Heart right ventricle (tissue), 16 donors: ENCODE data around the gene AKAP13. TPM values are rescaled to one million over a fixed set of nuclear protein-coding genes. Genes with fewer than 3 reads are reported as not detected.

Source experiments
- ATAC-seq, 8 donors: fragments of 200-7000 bp; cut with Tn5 transposase; one replicate each; pipeline ENCODE4 v1.9.1; 2020; ENCODE audit warnings: mild to moderate bottlenecking in 8 of 8, moderate library complexity in 8 of 8, moderate number of reproducible peaks in 1 of 8
- DNase-seq, 2 donors: peaks; one replicate each; pipeline ENCODE4 v3.0.0-alpha.2; 2020
- H3K27ac ChIP-seq, 10 donors: fragments of 200-600 bp; sonication (generic) in 2 of 10; one replicate each; pipeline versions ENCODE4 v1.5.0 to v1.8.0; 2020 to 2022; ENCODE audit warnings: mild to moderate bottlenecking in 3 of 10
- H3K27me3 ChIP-seq, 7 donors: fragments of 200-600 bp; one replicate each; pipeline ENCODE4 v1.8.0; 2021 to 2022; ENCODE audit warnings: mild to moderate bottlenecking in 2 of 7
- H3K36me3 ChIP-seq, 9 donors: fragments of 200-600 bp; sonication (generic) in 1 of 9; one replicate each; pipeline versions ENCODE4 v1.5.0 to v1.8.0; 2020 to 2022; ENCODE audit warnings: mild to moderate bottlenecking in 2 of 9
- H3K4me1 ChIP-seq, 9 donors: fragments of 200-600 bp; sonication (generic) in 1 of 9; one replicate each; pipeline versions ENCODE4 v1.5.0 to v1.8.0; 2020 to 2022; ENCODE audit warnings: mild to moderate bottlenecking in 4 of 9
- H3K4me3 ChIP-seq, 10 donors: fragments of 200-600 bp; sonication (generic) in 2 of 10; one replicate each; pipeline versions ENCODE4 v1.5.0 to v1.8.0; 2020 to 2022; ENCODE audit warnings: mild to moderate bottlenecking in 7 of 10, moderate library complexity in 2 of 10
- H3K9me3 ChIP-seq, 11 donors: fragments of 200-600 bp in 10 of 11; sonication (generic) in 2 of 11; one replicate each; pipeline versions ENCODE4 v1.5.0 to v1.8.0; 2013 to 2022; ENCODE audit warnings: mild to moderate bottlenecking in 2 of 11, control low read depth in 1 of 11, moderate library complexity in 1 of 11
- CTCF ChIP-seq, 9 donors: fragments of 200-600 bp; sonication (generic) in 2 of 9; IDR thresholded peaks; one replicate each; pipeline versions ENCODE4 v1.5.0 to v1.8.0; 2021 to 2022; ENCODE audit warnings: antibody characterized with exemption in 9 of 9, mild to moderate bottlenecking in 5 of 9, moderate library complexity in 1 of 9
- WGBS, 2 donors: extraction: QIAGEN DNeasy Blood & Tissue Kit; methylation state at CpG; one replicate each; pipeline ENCODE4 v1.1.7; 2013; ENCODE audit warnings: inconsistent platforms in 1 of 2; 5-methylcytosine and 5-hydroxymethylcytosine counted together
- intact Hi-C, 10 donors: fragments of 100-400 bp; cut with DNase I; formaldehyde crosslinking; loops; one replicate each; pipeline versions ENCODE4 v1.11.1 to v1.14.2; 2022
- polyA plus RNA-seq, 2 donors: library from polyadenylated mRNA; stranded (reverse); fragments of 200-250 nt; gene quantifications; one replicate each; pipeline ENCODE4 v1.2.3, GENCODE V29; 2013
- total RNA-seq, 10 donors: library from RNA; stranded (reverse); fragmentation: NEBNext Ultra II Directional in 3 of 10; extraction: Animal tissue kit (Norgen Biotek cat#: 25700) in 3 of 10; gene quantifications; one replicate each; pipeline versions ENCODE4 v1.2.1 to v1.2.4, GENCODE V29; 2021 to 2023
- donor health status: Arrhythmogenic right ventricular cardiomyopathy.
- donor health status: ischemic (EF 13 %, LVEDD 7.1; RV severe dilation, severe dysfunction).
- donor health status: healthy with polysubstance abuse.
- donor health status: DM: no; HTN: yes; CAD: no.
- donor health status: DM: no; HTN: no; CAD: no.
- donor health status: ischemic (EF 25% LVEDD 6.9; RV normal size, moderate dysfunction).
- donor health status: ischemic (EF 25% LVEDD 5.7; RV mildly dilated, moderate dysfunction).
- donor health status: healthy.
- donor health status: DM: yes; HTN: yes; CAD: no.
- donor health status: Ischemic cardiomyopathy.
- donor health status: ischemic (EF 35%, LVEDD 5.7; RV mildly dilated, moderate dysfunction).
- donor health status: nonischemic (EF 11% LVEDD 7.7; RV severe dilation, severe dysfunction).
- donor health status: DM: yes; HTN: yes; CAD: no.
- donor health status: PGD.
- donor health status: ischemic (EF 29% LVEDD 5.4; RV normal size, mild dysfunction).
- donor health status: nonischemic (EF 23%, LVEDD 6.1; RV moderate dilation, normal function).

The AKAP13 gene
- total and polyA plus RNA-seq, 12 donors, result 89.3 to 645 (median 480) TPM

GRCh38 chr15:85782064-85782463 is 401.7 kb downstream of the AKAP13 start:
- TF ChIP-seq CTCF (IDR thresholded peaks at IDR 0.05), result no peak
- Histone ChIP-seq H3K36me3 (no peaks in the 10 kb centered on the region), H3K4me3 (no peak overlapping the region), H3K27ac (no peak overlapping the region), H3K4me1 (peaks cover 12 to 70% (median 50%) of the 10 kb centered on the region in 9 donors), H3K9me3 (no peaks in the 10 kb centered on the region), H3K27me3 (no peaks in the 10 kb centered on the region)
- ATAC-seq (no peak), DNase-seq (no peak)
- intact Hi-C loops, result loop anchor here in 1 of 10 donors (5.0 kb wide), 1 partner anchor 35 kb away; no protein-coding TSS in a partner anchor
- 84 to 87% methylated on average over 6 of the region's 6 CpGs for WGBS, 2 donors

GRCh38 chr15:85785887-85786780 is 405.7 kb downstream of the AKAP13 start:
- peak; percentile 44 to 89 (median 76) for ATAC-seq
- no peak for TF ChIP-seq CTCF (IDR thresholded peaks at IDR 0.05)
- no peaks in the 10 kb centered on the region for H3K36me3 ChIP-seq
- WGBS, 2 donors, result 30 to 34% methylated on average over 10 of the region's 10 CpGs
- H3K4me3 ChIP-seq, result peak overlapping the region in 1 of 10 donors; percentile 4
- peaks cover 9 to 32% (median 25%) of the 10 kb centered on the region in 9 donors for H3K4me1 ChIP-seq
- H3K27me3 ChIP-seq, result no peaks in the 10 kb centered on the region
- H3K27ac ChIP-seq, result peak overlapping the region in 9 of 10 donors; percentile 1 to 58 (median 43)
- intact Hi-C loops, result loop anchor here in 1 of 10 donors (5.0 kb wide), 1 partner anchor 34 kb away; no protein-coding TSS in a partner anchor
- DNase-seq, result peak; percentile 40 to 52
- no peaks in the 10 kb centered on the region for H3K9me3 ChIP-seq

- ATAC-seq (no peak), DNase-seq (no peak)
- H3K36me3 ChIP-seq, result no peaks in the 10 kb centered on the region
- peaks cover 9 to 29% (median 23%) of the 10 kb centered on the region in 9 donors for H3K4me1 ChIP-seq
- intact Hi-C loops, result loop anchor here in 1 of 10 donors (5.0 kb wide), 1 partner anchor 34 kb away; no protein-coding TSS in a partner anchor
- peak overlapping the region in 5 of 10 donors; percentile 1 to 47 (median 38) for H3K27ac ChIP-seq
- TF ChIP-seq CTCF (IDR thresholded peaks at IDR 0.05), result no peak
- no peak overlapping the region for H3K4me3 ChIP-seq
- no peaks in the 10 kb centered on the region for H3K27me3 ChIP-seq
- H3K9me3 ChIP-seq, result no peaks in the 10 kb centered on the region
- WGBS, 2 donors, result 88 to 90% methylated on average over 3 of the region's 3 CpGs
Observed at GRCh38 chr15:85786781-85787114, 406.3 kb downstream of the AKAP13 start.

- ATAC-seq, result no peak
- peaks cover 9 to 46% (median 38%) of the 10 kb centered on the region in 9 donors for H3K4me1 ChIP-seq
- no peak overlapping the region for H3K27ac ChIP-seq
- TF ChIP-seq CTCF (IDR thresholded peaks at IDR 0.05), result no peak
- DNase-seq, result no peak
- H3K4me3 ChIP-seq, result no peak overlapping the region
- 88 to 93% methylated on average over 12 of the region's 12 CpGs for WGBS, 2 donors
- peaks cover 0 to 4% (median 0%) of the 10 kb centered on the region in 7 donors for H3K27me3 ChIP-seq
- no peaks in the 10 kb centered on the region for H3K36me3 ChIP-seq
- H3K9me3 ChIP-seq, result no peaks in the 10 kb centered on the region
- intact Hi-C loops, result loop anchor here in 1 of 10 donors (5.0 kb wide), 1 partner anchor 37 kb away; no protein-coding TSS in a partner anchor
Observed at GRCh38 chr15:85788771-85789495, 408.5 kb downstream of the AKAP13 start.
